Adrenal gland (tissue), 12 donors: ENCODE results near the gene MKI67. TPM values are rescaled to one million over a fixed set of nuclear protein-coding genes. Genes with fewer than 3 reads are reported as not detected.

Source experiments
- DNase-seq, 7 donors: peaks; one replicate each; pipeline ENCODE4 v3.0.0-alpha.2; 2019 to 2020
- H3K27ac ChIP-seq, 5 donors: fragments of 200-600 bp; sonication (generic) in 4 of 5; 1 replicate in 3 of 5; 2 replicates in 2 of 5; pipeline versions ENCODE4 v1.5.1 to v1.8.0; 2016 to 2020; ENCODE audit warnings: mild to moderate bottlenecking in 1 of 5
- H3K27me3 ChIP-seq: fragments of 200-600 bp; 2 replicates; pipeline ENCODE4 v1.8.0; 2021
- H3K36me3 ChIP-seq, 2 donors: fragments of 200-600 bp; replicated peaks in 1 of 2; 1 replicate in 1 of 2; 2 replicates in 1 of 2; pipeline versions ENCODE4 v1.5.1 to v1.8.0; 2018 to 2022
- H3K4me1 ChIP-seq, 2 donors: fragments of 200-600 bp; replicated peaks in 1 of 2; 1 replicate in 1 of 2; 2 replicates in 1 of 2; pipeline versions ENCODE4 v1.5.1 to v1.8.0; 2018 to 2021
- H3K4me3 ChIP-seq, 4 donors: fragments of 200-600 bp; sonication (generic) in 3 of 4; one replicate each; pipeline ENCODE4 v1.5.1; 2016 to 2018
- H3K9me3 ChIP-seq, 3 donors: fragments of 200-600 bp; sonication (generic) in 1 of 3; replicated peaks in 1 of 3; 1 replicate in 2 of 3; 2 replicates in 1 of 3; pipeline versions ENCODE4 v1.5.1 to v1.8.0; 2016 to 2021
- POLR2A ChIP-seq, 2 donors: fragments of 450-650 bp; IDR thresholded peaks; one replicate each; pipeline ENCODE4 v1.6.1; 2017; ENCODE audit warnings: antibody characterized with exemption in 2 of 2, mild to moderate bottlenecking in 2 of 2, moderate library complexity in 1 of 2
- WGBS, 4 donors: extraction: QIAGEN DNeasy Blood & Tissue Kit in 2 of 4; methylation state at CpG; one replicate each; pipeline versions ENCODE4 v1.1.5 to v1.1.7; 2013 to 2017; 5-methylcytosine and 5-hydroxymethylcytosine counted together
- intact Hi-C, 2 donors: fragments of 100-400 bp; cut with DNase I; formaldehyde crosslinking; loops; one replicate each; pipeline versions ENCODE4 v1.14.1 to v1.15.0; 2022 to 2023
- polyA plus RNA-seq, 3 donors: library from polyadenylated mRNA; stranded (reverse); fragments of 200-250 nt in 2 of 3; fragments of 350-450 nt in 1 of 3; fragmentation: Illumina TruSeq in 1 of 3; extraction: RNeasy Lipid Tissue Mini Kit (QIAGEN cat#74804) in 1 of 3; gene quantifications; one replicate each; pipeline ENCODE4 v1.2.3, GENCODE V29; 2013 to 2014
- total RNA-seq, 9 donors: library from RNA; depleted of rRNA in 4 of 9; stranded (reverse); fragments of >200 nt in 4 of 9; fragments of 120-200 nt in 1 of 9; fragmentation: NEBNext Ultra II Directional in 1 of 9; extraction: Animal tissue kit (Norgen Biotek cat#: 25700) in 1 of 9; gene quantifications; one replicate each; pipeline versions ENCODE4 v1.1.0 to v1.2.4, GENCODE V29; 2013 to 2023
- TF ChIP-seq, protein P1 (sequence below), 6 experiments: fragments of 450-650 bp in 4 of 6; fragments of 200-600 bp in 2 of 6; sonication (generic) in 1 of 6; IDR thresholded peaks; 1 replicate in 5 of 6; 2 replicates in 1 of 6; pipeline versions ENCODE4 v1.5.1 to v1.8.0; 2016 to 2021; ENCODE audit warnings: antibody characterized with exemption in 6 of 6, mild to moderate bottlenecking in 2 of 6, moderate library complexity in 1 of 6
- donor health status: healthy with polysubstance abuse.
- donor health status: Bipolar disorder and iron deficiency.
- donor health status: DM: yes; HTN: yes; CAD: no.
- donor health status: DM: no; HTN: no; CAD: no.
- donor health status: DM: no; HTN: no; CAD: no.
- donor health status: DM: yes; HTN: yes; CAD: no.

MKI67 gene
- total and polyA plus RNA-seq, 12 donors = 0.30 to 16.8 (median 3.0) TPM

DNA sequence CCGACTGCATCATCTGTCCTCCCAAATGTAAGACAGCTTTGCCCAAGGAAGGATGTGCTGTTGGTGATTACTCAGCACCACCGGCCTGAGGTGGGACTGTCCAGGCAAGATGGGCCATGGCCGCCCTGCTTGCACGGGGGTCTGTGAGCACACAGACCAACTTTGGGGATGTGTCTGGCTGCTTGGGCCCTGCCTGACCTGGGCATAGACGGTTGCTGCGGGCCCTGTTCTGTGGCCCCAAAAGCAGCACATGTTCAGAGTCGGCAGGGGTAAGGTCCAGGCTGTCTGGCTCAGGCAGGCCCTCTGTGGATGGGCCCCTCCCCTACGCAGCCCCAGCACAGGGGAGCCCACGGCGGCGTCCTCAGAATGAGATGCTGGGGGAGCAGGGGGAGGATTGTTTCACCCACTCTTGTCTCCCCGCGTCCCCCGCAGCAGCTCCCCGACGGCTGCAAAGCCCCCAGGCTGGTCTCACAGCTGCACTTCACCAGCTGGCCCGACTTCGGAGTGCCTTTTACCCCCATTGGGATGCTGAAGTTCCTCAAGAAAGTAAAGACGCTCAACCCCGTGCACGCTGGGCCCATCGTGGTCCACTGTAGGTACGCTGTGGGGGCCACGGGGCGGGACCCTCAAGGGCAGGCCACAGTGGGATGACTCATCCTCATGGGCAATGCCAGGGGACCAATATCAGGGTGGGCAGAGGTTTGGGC, 58.4 kb downstream of the MKI67 start:
- intact Hi-C loops = loop anchor here (2.0 to 5.0 kb wide), 3 partner anchors 31 to 161 kb away; partner anchors contain the start of gene PTPRE (in 2 of the 2)
- TF ChIP-seq POLR2A (IDR thresholded peaks at IDR 0.05) = no peak
- TF ChIP-seq, protein P1, sequence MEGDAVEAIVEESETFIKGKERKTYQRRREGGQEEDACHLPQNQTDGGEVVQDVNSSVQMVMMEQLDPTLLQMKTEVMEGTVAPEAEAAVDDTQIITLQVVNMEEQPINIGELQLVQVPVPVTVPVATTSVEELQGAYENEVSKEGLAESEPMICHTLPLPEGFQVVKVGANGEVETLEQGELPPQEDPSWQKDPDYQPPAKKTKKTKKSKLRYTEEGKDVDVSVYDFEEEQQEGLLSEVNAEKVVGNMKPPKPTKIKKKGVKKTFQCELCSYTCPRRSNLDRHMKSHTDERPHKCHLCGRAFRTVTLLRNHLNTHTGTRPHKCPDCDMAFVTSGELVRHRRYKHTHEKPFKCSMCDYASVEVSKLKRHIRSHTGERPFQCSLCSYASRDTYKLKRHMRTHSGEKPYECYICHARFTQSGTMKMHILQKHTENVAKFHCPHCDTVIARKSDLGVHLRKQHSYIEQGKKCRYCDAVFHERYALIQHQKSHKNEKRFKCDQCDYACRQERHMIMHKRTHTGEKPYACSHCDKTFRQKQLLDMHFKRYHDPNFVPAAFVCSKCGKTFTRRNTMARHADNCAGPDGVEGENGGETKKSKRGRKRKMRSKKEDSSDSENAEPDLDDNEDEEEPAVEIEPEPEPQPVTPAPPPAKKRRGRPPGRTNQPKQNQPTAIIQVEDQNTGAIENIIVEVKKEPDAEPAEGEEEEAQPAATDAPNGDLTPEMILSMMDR (IDR thresholded peaks at IDR 0.05) = no peak
- Histone ChIP-seq H3K36me3 (peaks cover 0 to 62% of the 10 kb centered on the region in 2 donors), H3K4me3 (no peak overlapping the region), H3K9me3 (no peaks in the 10 kb centered on the region), H3K27me3 (no peaks in the 10 kb centered on the region), H3K27ac (no peak overlapping the region), H3K4me1 (peaks cover 10 to 21% of the 10 kb centered on the region in 2 donors)
- DNase-seq = peak in 1 of 7 donors; percentile 16
- 85 to 90% (median 89%) methylated on average over 12 to 25 of the region's 25 CpGs for WGBS, 4 donors

DNA sequence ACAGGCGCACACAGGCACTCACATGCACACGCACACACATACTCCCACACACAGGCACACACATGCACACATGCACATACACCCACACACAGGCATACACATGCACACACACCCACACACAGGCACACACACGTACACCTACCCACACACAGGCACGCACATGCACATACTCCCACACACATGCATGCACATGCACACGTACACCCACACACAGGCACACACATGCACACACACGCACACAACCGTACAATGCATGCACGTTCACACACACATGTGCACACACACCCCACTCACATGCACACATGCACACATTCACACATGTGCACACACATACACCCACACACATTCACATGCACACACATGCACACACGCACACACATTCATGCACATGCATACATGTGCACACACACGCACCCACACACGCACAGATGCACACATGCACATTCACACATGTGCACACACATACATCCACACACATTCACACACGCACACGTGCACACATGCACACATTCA, 59.3 kb downstream of the MKI67 start:
- Histone ChIP-seq H3K9me3 (no peaks in the 10 kb centered on the region), H3K36me3 (peaks cover 0 to 58% of the 10 kb centered on the region in 2 donors), H3K27ac (no peak overlapping the region), H3K4me1 (peaks cover 10 to 27% of the 10 kb centered on the region in 2 donors), H3K4me3 (no peak overlapping the region), H3K27me3 (no peaks in the 10 kb centered on the region)
- WGBS, 4 donors = 82 to 95% (median 88%) methylated on average over 13 of the region's 13 CpGs
- DNase-seq = peak in 1 of 7 donors; percentile 15
- intact Hi-C loops = loop anchor here (5.0 kb wide), 2 partner anchors 40 to 160 kb away; partner anchors contain the start of gene PTPRE (in 2 of the 2)
- TF ChIP-seq, protein P1 (IDR thresholded peaks at IDR 0.05) = no peak
- TF ChIP-seq POLR2A (IDR thresholded peaks at IDR 0.05) = no peak

- TF ChIP-seq POLR2A (IDR thresholded peaks at IDR 0.05) = no peak
- TF ChIP-seq, protein P1 (IDR thresholded peaks at IDR 0.05) = no peak
- H3K27me3 ChIP-seq = no peaks in the 10 kb centered on the region
- intact Hi-C loops = loop anchor here (5.0 kb wide), 2 partner anchors 39 to 159 kb away; partner anchors contain the start of gene PTPRE (in 2 of the 2)
- DNase-seq = no peak
- no peak overlapping the region for H3K4me3 ChIP-seq
- H3K27ac ChIP-seq = no peak overlapping the region
- no peaks in the 10 kb centered on the region for H3K9me3 ChIP-seq
- H3K4me1 ChIP-seq = peaks cover 10 to 31% of the 10 kb centered on the region in 2 donors
- peaks cover 0 to 50% of the 10 kb centered on the region in 2 donors for H3K36me3 ChIP-seq
- 90 to 98% (median 95%) methylated on average over 11 to 13 of the region's 13 CpGs for WGBS, 4 donors
These were observed 60.2 kb downstream of the MKI67 start for GRCh38 chr10:128065881-128066534.

GRCh38 chr10:128064970-128065580, 61.1 kb downstream of the MKI67 start:
- WGBS, 4 donors = 72 to 86% (median 78%) methylated on average over 14 to 17 of the region's 17 CpGs
- H3K4me1 ChIP-seq = peaks cover 10 to 31% of the 10 kb centered on the region in 2 donors

More at GRCh38 chr10:128064970-128065580, 61.1 kb downstream of the MKI67 start:
- intact Hi-C loops = loop anchor here (5.0 kb wide), 2 partner anchors 38 to 158 kb away; partner anchors contain the start of gene PTPRE (in 2 of the 2)
- no peaks in the 10 kb centered on the region for H3K9me3 ChIP-seq
- H3K27ac ChIP-seq = peak overlapping the region in 3 of 5 donors; percentile 36 to 84 (median 81)
- H3K36me3 ChIP-seq = peaks cover 0 to 47% of the 10 kb centered on the region in 2 donors
- peak in 1 of 2 donors; percentile 6 for TF ChIP-seq POLR2A (IDR thresholded peaks at IDR 0.05)
- TF ChIP-seq, protein P1 (IDR thresholded peaks at IDR 0.05) = no peak
- H3K4me3 ChIP-seq = no peak overlapping the region
- no peaks in the 10 kb centered on the region for H3K27me3 ChIP-seq
- DNase-seq = no peak
